Measurements from ENCODE around the gene NAA80.

NAA80 gene

GRCh38 chr3:50319181-50319893 lies 20.1 kb upstream of the NAA80 start:
- no peak overlapping the region for H3K27ac ChIP-seq (ENCODE audit: low read length)
- no peaks in the 10 kb centered on the region for H4K20me1 ChIP-seq (ENCODE audit: insufficient read depth, low read length)
- no peak overlapping the region for H3K4me2 ChIP-seq (ENCODE audit: low read length)
- H3K4me3 ChIP-seq (ENCODE audit: low read length): no peak overlapping the region
- peaks cover 24% of the 10 kb centered on the region for H3K36me3 ChIP-seq (replicated peaks; ENCODE audit: low read depth, low read length)
- no peaks in the 10 kb centered on the region for H3K27me3 ChIP-seq (ENCODE audit: low read depth, low read length)
- TF ChIP-seq EZH2phosphoT487 (IDR thresholded peaks at IDR 0.05; ENCODE audit: low read depth): no peak
- TF ChIP-seq CTCF (IDR thresholded peaks at IDR 0.05; ENCODE audit: low read depth, low read length): no peak
- peaks cover 31% of the 10 kb centered on the region for H3K4me1 ChIP-seq (ENCODE audit: low read length)
- no peak overlapping the region for H3K9ac ChIP-seq (ENCODE audit: low read length)
- H3K9me3 ChIP-seq (ENCODE audit: insufficient read depth, low read length): no peaks in the 10 kb centered on the region
- peaks cover 19% of the 10 kb centered on the region for H3K79me2 ChIP-seq (ENCODE audit: low read length)
- H2AFZ ChIP-seq (ENCODE audit: low read depth, low read length): no peak overlapping the region

GRCh38 chr3:50318615-50319014 lies 19.4 kb upstream of the NAA80 start:
- no peak overlapping the region for H2AFZ ChIP-seq (ENCODE audit: low read depth, low read length)
- no peak overlapping the region for H3K9ac ChIP-seq (ENCODE audit: low read length)
- no peak overlapping the region for H3K4me2 ChIP-seq (ENCODE audit: low read length)
- H3K4me1 ChIP-seq (ENCODE audit: low read length): peaks cover 31% of the 10 kb centered on the region
- H4K20me1 ChIP-seq (ENCODE audit: insufficient read depth, low read length): no peaks in the 10 kb centered on the region
- peaks cover 21% of the 10 kb centered on the region for H3K36me3 ChIP-seq (replicated peaks; ENCODE audit: low read depth, low read length)
- H3K9me3 ChIP-seq (ENCODE audit: insufficient read depth, low read length): no peaks in the 10 kb centered on the region
- no peak overlapping the region for H3K4me3 ChIP-seq (ENCODE audit: low read length)
- H3K27ac ChIP-seq (ENCODE audit: low read length): no peak overlapping the region
- H3K27me3 ChIP-seq (ENCODE audit: low read depth, low read length): no peaks in the 10 kb centered on the region
- TF ChIP-seq CTCF (IDR thresholded peaks at IDR 0.05; ENCODE audit: low read depth, low read length): no peak
- no peak for TF ChIP-seq EZH2phosphoT487 (IDR thresholded peaks at IDR 0.05; ENCODE audit: low read depth)
- peaks cover 19% of the 10 kb centered on the region for H3K79me2 ChIP-seq (ENCODE audit: low read length)

GRCh38 chr3:50318163-50318562 lies 19.0 kb upstream of the NAA80 start:
- Histone ChIP-seq H3K27me3 (ENCODE audit: low read depth, low read length) (no peaks in the 10 kb centered on the region), H3K4me1 (ENCODE audit: low read length) (peaks cover 30% of the 10 kb centered on the region), H3K79me2 (ENCODE audit: low read length) (peaks cover 19% of the 10 kb centered on the region), H3K9me3 (ENCODE audit: insufficient read depth, low read length) (no peaks in the 10 kb centered on the region), H2AFZ (ENCODE audit: low read depth, low read length) (no peak overlapping the region), H3K27ac (ENCODE audit: low read length) (no peak overlapping the region), H3K4me2 (ENCODE audit: low read length) (no peak overlapping the region), H3K9ac (ENCODE audit: low read length) (no peak overlapping the region), H3K36me3 (replicated peaks; ENCODE audit: low read depth, low read length) (peaks cover 21% of the 10 kb centered on the region), H4K20me1 (ENCODE audit: insufficient read depth, low read length) (no peaks in the 10 kb centered on the region), H3K4me3 (ENCODE audit: low read length) (no peak overlapping the region)
- TF ChIP-seq CTCF (IDR thresholded peaks at IDR 0.05; ENCODE audit: low read depth, low read length) (no peak), EZH2phosphoT487 (IDR thresholded peaks at IDR 0.05; ENCODE audit: low read depth) (no peak)

GRCh38 chr3:50317300-50317699 lies 18.1 kb upstream of the NAA80 start:
- Histone ChIP-seq H3K36me3 (replicated peaks; ENCODE audit: low read depth, low read length) (peaks cover 21% of the 10 kb centered on the region), H4K20me1 (ENCODE audit: insufficient read depth, low read length) (no peaks in the 10 kb centered on the region), H3K4me3 (ENCODE audit: low read length) (no peak overlapping the region), H3K27ac (ENCODE audit: low read length) (no peak overlapping the region), H3K27me3 (ENCODE audit: low read depth, low read length) (no peaks in the 10 kb centered on the region), H3K4me1 (ENCODE audit: low read length) (peaks cover 21% of the 10 kb centered on the region), H3K9ac (ENCODE audit: low read length) (no peak overlapping the region), H3K9me3 (ENCODE audit: insufficient read depth, low read length) (no peaks in the 10 kb centered on the region), H3K79me2 (ENCODE audit: low read length) (peaks cover 19% of the 10 kb centered on the region), H3K4me2 (ENCODE audit: low read length) (no peak overlapping the region), H2AFZ (ENCODE audit: low read depth, low read length) (no peak overlapping the region)
- TF ChIP-seq EZH2phosphoT487 (IDR thresholded peaks at IDR 0.05; ENCODE audit: low read depth) (no peak), CTCF (IDR thresholded peaks at IDR 0.05; ENCODE audit: low read depth, low read length) (no peak)

All from OCI-LY3 (cell line).